Right cardiac atrium (tissue), 5 donors: ENCODE data around the gene NLRP1. TPM values are rescaled to one million over a fixed set of nuclear protein-coding genes. Genes with fewer than 3 reads are reported as not detected.
A peak's percentile ranks its signal among the peaks of the same experiment; 100 is the strongest.

Source experiments
- ATAC-seq, 2 donors: fragments of 200-7000 bp; cut with Tn5 transposase; one replicate each; pipeline versions ENCODE4 v1.8.0 to v1.9.1; 2020; ENCODE audit warnings: moderate library complexity in 2 of 2, mild to moderate bottlenecking in 1 of 2
- DNase-seq, 3 donors: peaks; one replicate each; pipeline ENCODE4 v3.0.0-alpha.2; 2020
- H3K27ac ChIP-seq: one replicate; pipeline ENCODE4 v1.5.1; 2013; ENCODE audit warnings: mild to moderate bottlenecking, low read length, control low read depth, moderate library complexity
- H3K27me3 ChIP-seq: one replicate; pipeline ENCODE4 v1.6.1; 2013; ENCODE audit not compliant: control insufficient read depth, insufficient read depth
- H3K4me1 ChIP-seq: one replicate; pipeline ENCODE4 v1.6.1; 2013; ENCODE audit warnings: low read length; ENCODE audit not compliant: control insufficient read depth, insufficient read depth
- H3K4me3 ChIP-seq: one replicate; pipeline ENCODE4 v1.5.1; 2013; ENCODE audit warnings: low read length, control low read depth
- H3K9me3 ChIP-seq: one replicate; pipeline ENCODE4 v1.6.1; 2013; ENCODE audit warnings: low read length; ENCODE audit not compliant: control insufficient read depth
- WGBS: extraction: QIAGEN DNeasy Blood & Tissue Kit; methylation state at CpG from one replicate; pipeline ENCODE4 v1.1.7; 2013; 5-methylcytosine and 5-hydroxymethylcytosine counted together
- intact Hi-C, 4 donors: fragments of 100-400 bp; cut with DNase I; formaldehyde crosslinking; loops; one replicate each; pipeline versions ENCODE4 v1.11.0 to v1.14.0; 2022 to 2023
- polyA plus RNA-seq: library from polyadenylated mRNA; stranded (reverse); fragments of 200-250 nt; gene quantifications from one replicate; pipeline ENCODE4 v1.2.3, GENCODE V29; 2013
- total RNA-seq, 4 donors: library from RNA; stranded (reverse); fragmentation: NEBNext Ultra II Directional; extraction: Animal tissue kit (Norgen Biotek cat#: 25700); gene quantifications; one replicate each; pipeline ENCODE4 v1.2.1, GENCODE V29; 2021
- donor health status: healthy with polysubstance abuse.
- donor health status: DM: no; HTN: yes; CAD: no.
- donor health status: DM: no; HTN: no; CAD: no.
- donor health status: DM: no; HTN: yes; CAD: no; lungs with severe emphysema.
- donor health status: DM: yes; HTN: yes; CAD: no.

The NLRP1 gene
- total and polyA plus RNA-seq, 5 donors = 10.3 to 17.5 (median 12.3) TPM

- ATAC-seq (no peak), DNase-seq (no peak)
- Histone ChIP-seq H3K27me3 (no peaks in the 10 kb centered on the region), H3K4me1 (no peaks in the 10 kb centered on the region), H3K9me3 (no peaks in the 10 kb centered on the region), H3K27ac (no peak overlapping the region), H3K4me3 (no peak overlapping the region)
- intact Hi-C loops = no loop called here
- 85% methylated on average over 18 of the region's 18 CpGs for WGBS
These were observed 50.6 kb downstream of the NLRP1 start for GRCh38 chr17:5533486-5534315.

GRCh38 chr17:5532581-5532980 is 51.7 kb downstream of the NLRP1 start:
- intact Hi-C loops = no loop called here
- 86% methylated on average over 8 of the region's 8 CpGs for WGBS
- DNase-seq (no peak), ATAC-seq (no peak)
- Histone ChIP-seq H3K9me3 (no peaks in the 10 kb centered on the region), H3K27me3 (no peaks in the 10 kb centered on the region), H3K4me3 (no peak overlapping the region), H3K4me1 (no peaks in the 10 kb centered on the region), H3K27ac (no peak overlapping the region)

- no peak for DNase-seq
- Histone ChIP-seq H3K27ac (no peak overlapping the region), H3K4me1 (no peaks in the 10 kb centered on the region), H3K4me3 (no peak overlapping the region), H3K9me3 (no peaks in the 10 kb centered on the region), H3K27me3 (no peaks in the 10 kb centered on the region)
- intact Hi-C loops = no loop called here
- ATAC-seq = no peak
- 95% methylated on average over 4 of the region's 4 CpGs for WGBS
These were observed 53.3 kb downstream of the NLRP1 start for GRCh38 chr17:5531085-5531418.

- no peak for DNase-seq
- 84% methylated on average over 12 of the region's 12 CpGs for WGBS
- intact Hi-C loops = no loop called here
- no peaks in the 10 kb centered on the region for H3K4me1 ChIP-seq
- H3K27me3 ChIP-seq = no peaks in the 10 kb centered on the region
- no peak for ATAC-seq
- H3K27ac ChIP-seq = no peak overlapping the region
- H3K4me3 ChIP-seq = no peak overlapping the region
- H3K9me3 ChIP-seq = no peaks in the 10 kb centered on the region
These were observed 53.8 kb downstream of the NLRP1 start for GRCh38 chr17:5530265-5531084.

GRCh38 chr17:5527601-5528250 is 56.6 kb downstream of the NLRP1 start:
- ATAC-seq (no peak), DNase-seq (no peak)
- Histone ChIP-seq H3K27ac (peak overlapping the region; percentile 86), H3K4me1 (no peaks in the 10 kb centered on the region), H3K4me3 (no peak overlapping the region), H3K27me3 (no peaks in the 10 kb centered on the region), H3K9me3 (no peaks in the 10 kb centered on the region)
- intact Hi-C loops = no loop called here
- 84% methylated on average over 9 of the region's 9 CpGs for WGBS

- DNase-seq (peak; percentile 84 to 89 (median 88)), ATAC-seq (peak; percentile 93 to 94)
- H3K27ac ChIP-seq = peak overlapping the region; percentile 86
- H3K4me1 ChIP-seq = no peaks in the 10 kb centered on the region
- WGBS = 54% methylated on average over 14 of the region's 14 CpGs
- no peaks in the 10 kb centered on the region for H3K9me3 ChIP-seq
- intact Hi-C loops = no loop called here
- H3K27me3 ChIP-seq = no peaks in the 10 kb centered on the region
- H3K4me3 ChIP-seq = no peak overlapping the region
These were observed 57.3 kb downstream of the NLRP1 start for GRCh38 chr17:5526821-5527598.

GRCh38 chr17:5523249-5523648 is 61.1 kb downstream of the NLRP1 start:
- Histone ChIP-seq H3K4me3 (no peak overlapping the region), H3K27ac (no peak overlapping the region), H3K9me3 (no peaks in the 10 kb centered on the region), H3K4me1 (no peaks in the 10 kb centered on the region), H3K27me3 (no peaks in the 10 kb centered on the region)
- intact Hi-C loops = no loop called here
- WGBS = 89% methylated on average over 5 of the region's 5 CpGs
- ATAC-seq (no peak), DNase-seq (no peak)

- no peaks in the 10 kb centered on the region for H3K27me3 ChIP-seq
- no peaks in the 10 kb centered on the region for H3K4me1 ChIP-seq
- no peak overlapping the region for H3K4me3 ChIP-seq
- no peak for ATAC-seq
- H3K9me3 ChIP-seq = no peaks in the 10 kb centered on the region
- no peak overlapping the region for H3K27ac ChIP-seq
- 90% methylated on average over 1 of the region's 1 CpG for WGBS
- intact Hi-C loops = no loop called here
- DNase-seq = no peak
These were observed 61.8 kb downstream of the NLRP1 start for GRCh38 chr17:5522476-5522875.

GRCh38 chr17:5516060-5516792 is 68.1 kb downstream of the NLRP1 start:
- no peaks in the 10 kb centered on the region for H3K4me1 ChIP-seq
- no peaks in the 10 kb centered on the region for H3K27me3 ChIP-seq
- H3K9me3 ChIP-seq = no peaks in the 10 kb centered on the region
- intact Hi-C loops = no loop called here
- DNase-seq (no peak), ATAC-seq (peak in 1 of 2 donors; percentile 34)
- no peak overlapping the region for H3K4me3 ChIP-seq
- WGBS = 55% methylated on average over 5 of the region's 5 CpGs
- no peak overlapping the region for H3K27ac ChIP-seq

- Histone ChIP-seq H3K9me3 (no peaks in the 10 kb centered on the region), H3K27ac (no peak overlapping the region), H3K27me3 (no peaks in the 10 kb centered on the region), H3K4me1 (no peaks in the 10 kb centered on the region), H3K4me3 (no peak overlapping the region)
- peak in 1 of 2 donors; percentile 22 for ATAC-seq
- DNase-seq = no peak
- WGBS = 96% methylated on average over 10 of the region's 10 CpGs
- intact Hi-C loops = no loop called here
These were observed 69.3 kb downstream of the NLRP1 start for GRCh38 chr17:5514976-5515375.
